K562 (cell line): ENCODE measurements around the gene RHOC. TPM values are rescaled to one million over a fixed set of nuclear protein-coding genes. Genes with fewer than 3 reads are reported as not detected.
A peak's percentile ranks its signal among the peaks of the same experiment; 100 is the strongest.

Experiments used
- ARID2 ChIP-seq: fragments of 450-650 bp; IDR thresholded peaks from 2 replicates; pipeline ENCODE4 v1.6.1; 2017; ENCODE audit warnings: antibody characterized with exemption, mild to moderate bottlenecking
- ARNT ChIP-seq, 2 experiments: fragments of 450-650 bp; IDR thresholded peaks; 2 replicates each; pipeline ENCODE4 v1.6.1; 2016; ENCODE audit warnings: mild to moderate bottlenecking in 1 of 2
- C11orf30 ChIP-seq: fragments of 450-650 bp; IDR thresholded peaks from 2 replicates; pipeline ENCODE4 v1.6.1; 2016; ENCODE audit warnings: low read depth, mild to moderate bottlenecking
- ELF4 ChIP-seq: fragments of 450-650 bp; formaldehyde crosslinking; IDR thresholded peaks from 2 replicates; pipeline ENCODE4 v1.4.0; 2022; ENCODE audit warnings: missing genetic modification characterization
- FUS ChIP-seq: fragments of 200-400 bp; formaldehyde crosslinking; optimal IDR thresholded peaks from 2 replicates; pipeline ENCODE3; 2017; ENCODE audit warnings: low read depth, low read length
- KHSRP ChIP-seq: fragments of 450-650 bp; IDR thresholded peaks from 2 replicates; pipeline ENCODE4 v1.6.1; 2017
- LCOR ChIP-seq: sonication (generic); formaldehyde crosslinking; IDR thresholded peaks from 2 replicates; pipeline ENCODE4 v1.8.0; 2022; ENCODE audit warnings: mild to moderate bottlenecking, missing genetic modification reagents
- NFE2 ChIP-seq: IDR thresholded peaks from 2 replicates; pipeline ENCODE4 v1.6.1; 2014; ENCODE audit warnings: antibody characterized with exemption, low read depth
- RBM34 ChIP-seq: fragments of 200-400 bp; formaldehyde crosslinking; IDR thresholded peaks from 2 replicates; pipeline ENCODE4 v1.6.1; 2018; ENCODE audit warnings: low read length, borderline replicate concordance; ENCODE audit not compliant: insufficient read depth
- SREBF2 ChIP-seq: sonication (generic); formaldehyde crosslinking; IDR thresholded peaks from 2 replicates; pipeline ENCODE4 v1.4.0; 2020; ENCODE audit warnings: mild to moderate bottlenecking, missing genetic modification reagents
- ZC3H11A ChIP-seq: IDR thresholded peaks from 2 replicates; pipeline ENCODE4 v1.6.1; 2012; ENCODE audit warnings: low read depth, low read length, improper control_type of control experiment
- ZNF174 ChIP-seq: fragments of 250-450 bp; sonication (Bioruptor Pico); IDR thresholded peaks from 2 replicates; pipeline ENCODE4 v1.4.0; 2020; ENCODE audit warnings: mild to moderate bottlenecking
- ZNF766 ChIP-seq: fragments of 200-800 bp; sonication (Bioruptor generic); conservative IDR thresholded peaks from 2 replicates; pipeline ENCODE4 v1.6.1; 2016; ENCODE audit warnings: missing genetic modification characterization, missing compliant biosample characterization
- ZNF830 ChIP-seq: fragments of 250-450 bp; sonication (Bioruptor Pico); IDR thresholded peaks from 2 replicates; pipeline ENCODE4 v1.5.0; 2021; ENCODE audit warnings: mild to moderate bottlenecking
- polyA plus RNA-seq, 8 experiments: library from polyadenylated mRNA; depleted of rRNA in 4 of 8; stranded (reverse) in 5 of 8; unstranded in 3 of 8; fragments of >200 nt; fragmentation: Nextera tagmentation in 2 of 8; fragmentation: Illumina TruSeq in 1 of 8; extraction: Ambion mirVana in 2 of 8; extraction: Trizol in 1 of 8; gene quantifications; 2 replicates each; pipeline versions ENCODE4 v1.2.1 to v1.2.3, GENCODE V29; 2011 to 2014; ENCODE audit warnings: inconsistent platforms in 1 of 8, missing spikeins in 1 of 8
- total RNA-seq, 7 experiments: library from RNA; depleted of rRNA in 6 of 7; stranded (reverse); fragments of >200 nt in 6 of 7; fragmentation: Illumina TruSeq in 2 of 7; extraction: Trizol in 2 of 7; gene quantifications; 2 replicates each; pipeline versions ENCODE4 v1.2.1 to v1.2.3, GENCODE V29; 2011 to 2021; ENCODE audit warnings: low replicate concordance in 1 of 7
- TF ChIP-seq, protein P1 (sequence below), 2 experiments: fragments of 200-800 bp in 1 of 2; sonication (Bioruptor generic) in 1 of 2; sonication (generic) in 1 of 2; formaldehyde crosslinking in 1 of 2; IDR thresholded peaks in 1 of 2; conservative IDR thresholded peaks in 1 of 2; 2 replicates each; pipeline versions ENCODE4 v1.5.0 to v1.6.1; 2016 to 2020; ENCODE audit warnings: missing compliant biosample characterization in 1 of 2, missing genetic modification characterization in 1 of 2, missing genetic modification reagents in 1 of 2
- TF ChIP-seq, protein P2 (sequence below): fragments of 450-650 bp; formaldehyde crosslinking; IDR thresholded peaks from 2 replicates; pipeline ENCODE4 v1.4.0; 2020; ENCODE audit warnings: mild to moderate bottlenecking, moderate library complexity
- TF ChIP-seq, protein P3 (sequence below): fragments of 150-350 bp; IDR thresholded peaks from 2 replicates; pipeline ENCODE4 v1.6.1; 2014; ENCODE audit warnings: low read depth, mild to moderate bottlenecking, low read length, borderline replicate concordance
- TF ChIP-seq, protein P4 (sequence below): fragments of 250-450 bp; sonication (Bioruptor Pico); IDR thresholded peaks from 2 replicates; pipeline ENCODE4 v1.5.1; 2021; ENCODE audit warnings: mild to moderate bottlenecking
- TF ChIP-seq, protein P5 (sequence below): IDR thresholded peaks from 2 replicates; pipeline ENCODE4 v1.6.1; 2016; ENCODE audit warnings: missing genetic modification characterization, missing compliant biosample characterization

Gene RHOC
- total and polyA plus RNA-seq, 9 of the 15 experiments (the other 6 are each of a cell fraction or from before 2014, with no cell fraction given): 35.2 to 364 (median 204) TPM

DNA sequence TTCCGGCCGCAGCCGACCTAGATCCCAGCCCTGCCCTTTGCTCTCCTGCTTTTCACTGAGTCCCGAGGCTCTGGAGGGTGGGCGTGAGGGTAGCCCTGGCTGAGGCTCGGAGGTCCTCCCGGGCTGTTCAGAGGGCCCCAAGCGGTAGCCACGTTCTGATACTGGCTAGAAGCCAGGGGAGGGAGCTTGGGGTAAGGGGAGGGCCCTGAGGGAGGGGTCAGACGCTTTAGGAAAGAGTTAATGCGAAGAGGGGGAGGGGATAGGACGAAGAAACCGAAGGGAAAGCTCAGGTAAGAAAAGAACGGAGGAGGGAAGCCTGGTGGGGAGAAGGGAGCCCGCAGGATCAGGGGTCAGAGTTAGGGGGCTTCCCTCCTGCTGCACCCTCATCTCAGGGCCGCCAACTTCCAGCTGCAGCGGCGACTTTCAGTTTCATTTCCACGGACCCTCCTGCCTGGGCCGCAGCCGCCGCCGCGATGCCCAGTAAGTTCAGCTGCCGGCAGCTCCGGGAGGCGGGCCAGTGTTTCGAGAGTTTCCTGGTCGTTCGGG, 32.4 kb downstream of the RHOC start, which contains the start of gene MOV10 (continued):
- TF ChIP-seq ARNT (IDR thresholded peaks at IDR 0.05) (no peak; a peak in 1 of 4 replicates), SREBF2 (CRISPR knock-in tag) (no peak), ELF4 (CRISPR knock-in tag) (peak; percentile 85), ZNF766 (CRISPR knock-in tag) (no peak; the same call in 1 of the 2 replicates), RBM34 (no peak), KHSRP (no peak; the same call in 1 of the 2 replicates), NFE2 (no peak), ZNF174 (CRISPR knock-in tag) (no peak), ZNF830 (CRISPR knock-in tag) (no peak; the same call in 1 of the 2 replicates), C11orf30 (no peak), LCOR (CRISPR knock-in tag) (peak; percentile 74; the same call in 1 of the 2 replicates), ARID2 (no peak), ZC3H11A (no peak), FUS (no peak)
- TF ChIP-seq, protein P1, sequence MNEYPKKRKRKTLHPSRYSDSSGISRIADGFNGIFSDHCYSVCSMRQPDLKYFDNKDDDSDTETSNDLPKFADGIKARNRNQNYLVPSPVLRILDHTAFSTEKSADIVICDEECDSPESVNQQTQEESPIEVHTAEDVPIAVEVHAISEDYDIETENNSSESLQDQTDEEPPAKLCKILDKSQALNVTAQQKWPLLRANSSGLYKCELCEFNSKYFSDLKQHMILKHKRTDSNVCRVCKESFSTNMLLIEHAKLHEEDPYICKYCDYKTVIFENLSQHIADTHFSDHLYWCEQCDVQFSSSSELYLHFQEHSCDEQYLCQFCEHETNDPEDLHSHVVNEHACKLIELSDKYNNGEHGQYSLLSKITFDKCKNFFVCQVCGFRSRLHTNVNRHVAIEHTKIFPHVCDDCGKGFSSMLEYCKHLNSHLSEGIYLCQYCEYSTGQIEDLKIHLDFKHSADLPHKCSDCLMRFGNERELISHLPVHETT (CRISPR knock-in tag; conservative IDR thresholded peaks at IDR 0.05 in 1 of 2, IDR thresholded peaks at IDR 0.05 in 1 of 2): no peak
- TF ChIP-seq, protein P2, sequence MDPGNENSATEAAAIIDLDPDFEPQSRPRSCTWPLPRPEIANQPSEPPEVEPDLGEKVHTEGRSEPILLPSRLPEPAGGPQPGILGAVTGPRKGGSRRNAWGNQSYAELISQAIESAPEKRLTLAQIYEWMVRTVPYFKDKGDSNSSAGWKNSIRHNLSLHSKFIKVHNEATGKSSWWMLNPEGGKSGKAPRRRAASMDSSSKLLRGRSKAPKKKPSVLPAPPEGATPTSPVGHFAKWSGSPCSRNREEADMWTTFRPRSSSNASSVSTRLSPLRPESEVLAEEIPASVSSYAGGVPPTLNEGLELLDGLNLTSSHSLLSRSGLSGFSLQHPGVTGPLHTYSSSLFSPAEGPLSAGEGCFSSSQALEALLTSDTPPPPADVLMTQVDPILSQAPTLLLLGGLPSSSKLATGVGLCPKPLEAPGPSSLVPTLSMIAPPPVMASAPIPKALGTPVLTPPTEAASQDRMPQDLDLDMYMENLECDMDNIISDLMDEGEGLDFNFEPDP (CRISPR knock-in tag): peak; percentile 87
- TF ChIP-seq, protein P3, sequence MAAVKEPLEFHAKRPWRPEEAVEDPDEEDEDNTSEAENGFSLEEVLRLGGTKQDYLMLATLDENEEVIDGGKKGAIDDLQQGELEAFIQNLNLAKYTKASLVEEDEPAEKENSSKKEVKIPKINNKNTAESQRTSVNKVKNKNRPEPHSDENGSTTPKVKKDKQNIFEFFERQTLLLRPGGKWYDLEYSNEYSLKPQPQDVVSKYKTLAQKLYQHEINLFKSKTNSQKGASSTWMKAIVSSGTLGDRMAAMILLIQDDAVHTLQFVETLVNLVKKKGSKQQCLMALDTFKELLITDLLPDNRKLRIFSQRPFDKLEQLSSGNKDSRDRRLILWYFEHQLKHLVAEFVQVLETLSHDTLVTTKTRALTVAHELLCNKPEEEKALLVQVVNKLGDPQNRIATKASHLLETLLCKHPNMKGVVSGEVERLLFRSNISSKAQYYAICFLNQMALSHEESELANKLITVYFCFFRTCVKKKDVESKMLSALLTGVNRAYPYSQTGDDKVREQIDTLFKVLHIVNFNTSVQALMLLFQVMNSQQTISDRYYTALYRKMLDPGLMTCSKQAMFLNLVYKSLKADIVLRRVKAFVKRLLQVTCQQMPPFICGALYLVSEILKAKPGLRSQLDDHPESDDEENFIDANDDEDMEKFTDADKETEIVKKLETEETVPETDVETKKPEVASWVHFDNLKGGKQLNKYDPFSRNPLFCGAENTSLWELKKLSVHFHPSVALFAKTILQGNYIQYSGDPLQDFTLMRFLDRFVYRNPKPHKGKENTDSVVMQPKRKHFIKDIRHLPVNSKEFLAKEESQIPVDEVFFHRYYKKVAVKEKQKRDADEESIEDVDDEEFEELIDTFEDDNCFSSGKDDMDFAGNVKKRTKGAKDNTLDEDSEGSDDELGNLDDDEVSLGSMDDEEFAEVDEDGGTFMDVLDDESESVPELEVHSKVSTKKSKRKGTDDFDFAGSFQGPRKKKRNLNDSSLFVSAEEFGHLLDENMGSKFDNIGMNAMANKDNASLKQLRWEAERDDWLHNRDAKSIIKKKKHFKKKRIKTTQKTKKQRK: no peak
- TF ChIP-seq, protein P4, sequence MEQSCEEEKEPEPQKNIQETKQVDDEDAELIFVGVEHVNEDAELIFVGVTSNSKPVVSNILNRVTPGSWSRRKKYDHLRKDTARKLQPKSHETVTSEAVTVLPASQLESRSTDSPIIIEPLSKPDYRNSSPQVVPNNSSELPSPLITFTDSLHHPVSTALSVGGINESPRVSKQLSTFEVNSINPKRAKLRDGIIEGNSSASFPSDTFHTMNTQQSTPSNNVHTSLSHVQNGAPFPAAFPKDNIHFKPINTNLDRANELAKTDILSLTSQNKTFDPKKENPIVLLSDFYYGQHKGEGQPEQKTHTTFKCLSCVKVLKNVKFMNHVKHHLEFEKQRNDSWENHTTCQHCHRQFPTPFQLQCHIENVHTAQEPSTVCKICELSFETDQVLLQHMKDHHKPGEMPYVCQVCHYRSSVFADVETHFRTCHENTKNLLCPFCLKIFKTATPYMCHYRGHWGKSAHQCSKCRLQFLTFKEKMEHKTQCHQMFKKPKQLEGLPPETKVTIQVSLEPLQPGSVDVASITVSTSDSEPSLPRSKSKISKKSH (CRISPR knock-in tag): peak; percentile 71; the same call in 1 of the 2 replicates
- TF ChIP-seq, protein P5, sequence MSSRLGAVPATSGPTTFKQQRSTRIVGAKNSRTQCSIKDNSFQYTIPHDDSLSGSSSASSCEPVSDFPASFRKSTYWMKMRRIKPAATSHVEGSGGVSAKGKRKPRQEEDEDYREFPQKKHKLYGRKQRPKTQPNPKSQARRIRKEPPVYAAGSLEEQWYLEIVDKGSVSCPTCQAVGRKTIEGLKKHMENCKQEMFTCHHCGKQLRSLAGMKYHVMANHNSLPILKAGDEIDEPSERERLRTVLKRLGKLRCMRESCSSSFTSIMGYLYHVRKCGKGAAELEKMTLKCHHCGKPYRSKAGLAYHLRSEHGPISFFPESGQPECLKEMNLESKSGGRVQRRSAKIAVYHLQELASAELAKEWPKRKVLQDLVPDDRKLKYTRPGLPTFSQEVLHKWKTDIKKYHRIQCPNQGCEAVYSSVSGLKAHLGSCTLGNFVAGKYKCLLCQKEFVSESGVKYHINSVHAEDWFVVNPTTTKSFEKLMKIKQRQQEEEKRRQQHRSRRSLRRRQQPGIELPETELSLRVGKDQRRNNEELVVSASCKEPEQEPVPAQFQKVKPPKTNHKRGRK: no peak
